Activated CD8-positive, alpha-beta memory T cell treated with anti-CD3 and anti-CD28 coated beads for 4 hours (primary cell): ENCODE results near the gene PPL.
A peak's percentile ranks its signal among the peaks of the same experiment; 100 is the strongest.
"Not testable (repeated sequence)": the region's sequence is repeated elsewhere in the genome, so short reads cannot be mapped to it uniquely, and the experiment has no call there.

Source experiments
- DNase-seq, 2 donors: peaks; one replicate each; pipeline ENCODE4 v3.0.0-alpha.2; 2020; ENCODE audit warnings: low read depth in 2 of 2

Gene PPL

GRCh38 chr16:4958510-4959438 lies 21.8 kb upstream of the PPL start:
- no peak for DNase-seq

- DNase-seq = peak; percentile 58 to 73
Observed at GRCh38 chr16:4957720-4958509, 21.0 kb upstream of the PPL start, which contains the start of gene SEC14L5. Gene SEC14L5, plus strand, starts transcription at chr16:4958330. Its CDS starts 994 bp downstream, at chr16:4959324.

GRCh38 chr16:4957420-4957719 lies 20.4 kb upstream of the PPL start:
- no peak for DNase-seq

- DNase-seq = no peak
Observed at GRCh38 chr16:4954714-4955113, 17.8 kb upstream of the PPL start.

- not testable (repeated sequence) for DNase-seq
Observed at GRCh38 chr16:4951583-4951982, 14.6 kb upstream of the PPL start.

GRCh38 chr16:4949986-4950385 lies 13.0 kb upstream of the PPL start:
- DNase-seq = no peak

- DNase-seq = no peak
Observed at GRCh38 chr16:4948903-4949766, 12.2 kb upstream of the PPL start.

GRCh38 chr16:4947722-4948503 lies 11.0 kb upstream of the PPL start:
- DNase-seq = no peak

GRCh38 chr16:4946917-4947316 lies 10.0 kb upstream of the PPL start:
- DNase-seq = no peak

GRCh38 chr16:4945560-4946502 lies 8.9 kb upstream of the PPL start:
- no peak for DNase-seq

GRCh38 chr16:4944333-4945281 lies 7.7 kb upstream of the PPL start:
- DNase-seq = no peak

GRCh38 chr16:4942481-4942880 lies 5.5 kb upstream of the PPL start:
- no peak for DNase-seq

GRCh38 chr16:4940719-4941118 lies 3.8 kb upstream of the PPL start:
- no peak for DNase-seq

GRCh38 chr16:4938683-4939030 lies 1.7 kb upstream of the PPL start:
- DNase-seq = no peak

GRCh38 chr16:4937782-4938682 lies 1.1 kb upstream of the PPL start:
- no peak for DNase-seq

GRCh38 chr16:4936181-4936990 lies 562 bp downstream of the PPL start:
- DNase-seq = no peak

- DNase-seq = no peak
Observed at GRCh38 chr16:4935241-4935855, 1.6 kb downstream of the PPL start.
